Stimulated activated CD4-positive, alpha-beta T cell treated with anti-CD3 and anti-CD28 coated beads, Interleukin-1b, Interleukin-23, amount 100 ng/mL, for 24 hours (primary cell): Measurements from ENCODE around the gene SARS2.
"Not testable (repeated sequence)": the region's sequence is repeated elsewhere in the genome, so short reads cannot be mapped to it uniquely, and the experiment has no call there.

Experiments
- DNase-seq, 4 experiments: peaks; one replicate each; pipeline ENCODE4 v3.0.0-alpha.2; 2020; ENCODE audit warnings: low read depth in 4 of 4, low spot score in 1 of 4

SARS2 gene

GRCh38 chr19:38893341-38893771 lies 37.2 kb downstream of the SARS2 start:
- no peak for DNase-seq

- no peak for DNase-seq
Observed at GRCh38 chr19:38892841-38893240, 37.7 kb downstream of the SARS2 start.

GRCh38 chr19:38891771-38892170 lies 38.8 kb downstream of the SARS2 start:
- DNase-seq = no peak

GRCh38 chr19:38890686-38891085 lies 39.9 kb downstream of the SARS2 start:
- DNase-seq = no peak

GRCh38 chr19:38889803-38890202 lies 40.8 kb downstream of the SARS2 start:
- DNase-seq = no peak

GRCh38 chr19:38888876-38889275 lies 41.7 kb downstream of the SARS2 start:
- DNase-seq = no peak

GRCh38 chr19:38884691-38885090 lies 45.9 kb downstream of the SARS2 start:
- DNase-seq = not testable (repeated sequence)

- no peak for DNase-seq
Observed at GRCh38 chr19:38883286-38883685, 47.3 kb downstream of the SARS2 start.

- DNase-seq = no peak
Observed at GRCh38 chr19:38880882-38881609, 49.5 kb downstream of the SARS2 start.

GRCh38 chr19:38880076-38880881 lies 50.3 kb downstream of the SARS2 start:
- DNase-seq = no peak

GRCh38 chr19:38879400-38879751 lies 51.2 kb downstream of the SARS2 start:
- DNase-seq = no peak

GRCh38 chr19:38878575-38879399 lies 51.8 kb downstream of the SARS2 start:
- DNase-seq = no peak

- DNase-seq = peak in 2 of 4 experiments; percentile 56 to 61
Observed at GRCh38 chr19:38877781-38878574, 52.6 kb downstream of the SARS2 start, which contains the start of gene RINL. RINL (minus strand) TSS chr19:38878275; CDS start chr19:38876742, 1,533 bp downstream.

GRCh38 chr19:38875656-38876395 lies 54.7 kb downstream of the SARS2 start:
- DNase-seq = no peak

- DNase-seq = not testable (repeated sequence)
Observed at GRCh38 chr19:38873400-38873799, 57.2 kb downstream of the SARS2 start.

- DNase-seq = no peak
Observed at GRCh38 chr19:38870612-38871011, 60.0 kb downstream of the SARS2 start.

- peak; percentile 73 to 91 (median 84) for DNase-seq
Observed at GRCh38 chr19:38869836-38870607, 60.5 kb downstream of the SARS2 start.

- DNase-seq = no peak
Observed at GRCh38 chr19:38869160-38869835, 61.3 kb downstream of the SARS2 start.

GRCh38 chr19:38868551-38868950 lies 62.0 kb downstream of the SARS2 start:
- no peak for DNase-seq
